HepG2 (cell line): ENCODE results near the gene OSBP. TPM values are rescaled to one million over a fixed set of nuclear protein-coding genes. Genes with fewer than 3 reads are reported as not detected.

ENCODE experiments used
- ARID4A ChIP-seq: sonication (generic); formaldehyde crosslinking; IDR thresholded peaks from 2 replicates; pipeline ENCODE4 v1.5.0; 2020; ENCODE audit warnings: mild to moderate bottlenecking, missing genetic modification reagents, borderline replicate concordance
- ASH2L ChIP-seq: fragments of 300-600, 200-600 bp; sonication (generic); IDR thresholded peaks from 2 replicates; pipeline ENCODE4 v1.7.0; 2017; ENCODE audit warnings: low read depth, mild to moderate bottlenecking, moderate library complexity, mixed read lengths, low read length; ENCODE audit not compliant: insufficient read length
- BCL6 ChIP-seq: IDR thresholded peaks from 2 replicates; pipeline ENCODE4 v1.6.1; 2016; ENCODE audit warnings: missing genetic modification reagents, missing compliant biosample characterization
- CBX5 ChIP-seq: sonication (generic); formaldehyde crosslinking; IDR thresholded peaks from 2 replicates; pipeline ENCODE4 v1.4.0; 2020; ENCODE audit warnings: missing genetic modification reagents, borderline replicate concordance
- HBP1 ChIP-seq: IDR thresholded peaks from 2 replicates; pipeline ENCODE4 v1.6.1; 2016; ENCODE audit warnings: low read depth, control low read depth
- HDAC1 ChIP-seq: sonication (generic); formaldehyde crosslinking; IDR thresholded peaks from 2 replicates; pipeline ENCODE4 v1.5.1; 2020; ENCODE audit warnings: mild to moderate bottlenecking, missing genetic modification reagents
- MAX ChIP-seq: IDR thresholded peaks from 2 replicates; pipeline ENCODE4 v1.6.1; 2012; ENCODE audit warnings: inconsistent platforms
- MEF2D ChIP-seq: sonication (generic); formaldehyde crosslinking; IDR thresholded peaks from 2 replicates; pipeline ENCODE4 v1.5.1; 2020; ENCODE audit warnings: mild to moderate bottlenecking, missing genetic modification reagents
- SMAD9 ChIP-seq: sonication (generic); formaldehyde crosslinking; IDR thresholded peaks from 2 replicates; pipeline ENCODE4 v1.5.1; 2020; ENCODE audit warnings: mild to moderate bottlenecking, missing genetic modification reagents
- TBX2 ChIP-seq: sonication (generic); formaldehyde crosslinking; IDR thresholded peaks from 2 replicates; pipeline ENCODE4 v1.5.0; 2020; ENCODE audit warnings: missing genetic modification reagents, mild to moderate bottlenecking, borderline replicate concordance
- ZNF331 ChIP-seq: sonication (generic); formaldehyde crosslinking; IDR thresholded peaks from 2 replicates; pipeline ENCODE4 v1.4.0; 2020; ENCODE audit warnings: missing genetic modification reagents
- ZNF451 ChIP-seq: sonication (generic); formaldehyde crosslinking; IDR thresholded peaks from 2 replicates; pipeline ENCODE4 v1.5.0; 2020; ENCODE audit warnings: mild to moderate bottlenecking, missing genetic modification reagents
- ZUFSP ChIP-seq: sonication (generic); formaldehyde crosslinking; IDR thresholded peaks from 2 replicates; pipeline ENCODE4 v1.9.0; 2021; ENCODE audit warnings: missing genetic modification reagents, mild to moderate bottlenecking, borderline replicate concordance
- polyA plus RNA-seq, 8 experiments: library from polyadenylated mRNA; depleted of rRNA in 3 of 8; stranded (reverse) in 7 of 8; unstranded in 1 of 8; fragments of >200 nt; fragmentation: Illumina TruSeq in 4 of 8; extraction: Trizol in 4 of 8; gene quantifications; 2 replicates each; pipeline versions ENCODE4 v1.2.1 to v1.2.3, GENCODE V29; 2011 to 2016; ENCODE audit warnings: low read depth in 4 of 8, missing spikeins in 1 of 8, mixed read lengths in 1 of 8; ENCODE audit not compliant: insufficient read depth in 1 of 8
- total RNA-seq, 5 experiments: library from RNA; depleted of rRNA; stranded (reverse); fragments of >200 nt; fragmentation: Illumina TruSeq; extraction: Trizol; gene quantifications; 2 replicates each; pipeline ENCODE4 v1.2.3, GENCODE V29; 2016; ENCODE audit warnings: low read depth in 1 of 5
- TF ChIP-seq, protein P1 (sequence below): sonication (generic); formaldehyde crosslinking; IDR thresholded peaks from 2 replicates; pipeline ENCODE4 v1.8.0; 2022; ENCODE audit warnings: missing genetic modification reagents, mild to moderate bottlenecking, moderate library complexity, borderline replicate concordance
- TF ChIP-seq, protein P2 (sequence below): sonication (generic); formaldehyde crosslinking; IDR thresholded peaks from 2 replicates; pipeline ENCODE4 v1.8.1; 2023; ENCODE audit warnings: mild to moderate bottlenecking, missing genetic modification reagents, borderline replicate concordance
- TF ChIP-seq, protein P3 (sequence below): sonication (generic); formaldehyde crosslinking; IDR thresholded peaks from 2 replicates; pipeline ENCODE4 v1.5.1; 2020; ENCODE audit warnings: mild to moderate bottlenecking, missing genetic modification reagents, borderline replicate concordance

Gene OSBP
- total and polyA plus RNA-seq, 2 of the 13 experiments (the other 11 are each of a cell fraction or from before 2014, with no cell fraction given), result 12.1 to 13.5 TPM

- TF ChIP-seq, protein P1, sequence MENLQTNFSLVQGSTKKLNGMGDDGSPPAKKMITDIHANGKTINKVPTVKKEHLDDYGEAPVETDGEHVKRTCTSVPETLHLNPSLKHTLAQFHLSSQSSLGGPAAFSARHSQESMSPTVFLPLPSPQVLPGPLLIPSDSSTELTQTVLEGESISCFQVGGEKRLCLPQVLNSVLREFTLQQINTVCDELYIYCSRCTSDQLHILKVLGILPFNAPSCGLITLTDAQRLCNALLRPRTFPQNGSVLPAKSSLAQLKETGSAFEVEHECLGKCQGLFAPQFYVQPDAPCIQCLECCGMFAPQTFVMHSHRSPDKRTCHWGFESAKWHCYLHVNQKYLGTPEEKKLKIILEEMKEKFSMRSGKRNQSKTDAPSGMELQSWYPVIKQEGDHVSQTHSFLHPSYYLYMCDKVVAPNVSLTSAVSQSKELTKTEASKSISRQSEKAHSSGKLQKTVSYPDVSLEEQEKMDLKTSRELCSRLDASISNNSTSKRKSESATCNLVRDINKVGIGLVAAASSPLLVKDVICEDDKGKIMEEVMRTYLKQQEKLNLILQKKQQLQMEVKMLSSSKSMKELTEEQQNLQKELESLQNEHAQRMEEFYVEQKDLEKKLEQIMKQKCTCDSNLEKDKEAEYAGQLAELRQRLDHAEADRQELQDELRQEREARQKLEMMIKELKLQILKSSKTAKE (CRISPR knock-in tag), result 0 out of 2 replicates have a peak, but pooled peaks have one; percentile 22
- peak; percentile 28; the same call in 1 of the 2 replicates for TF ChIP-seq ARID4A
- peak; percentile 81; the same call in 1 of the 2 replicates for TF ChIP-seq HBP1 (CRISPR knock-in tag)
- TF ChIP-seq HDAC1, result no peak
- peak; percentile 85 for TF ChIP-seq MAX
- peak; percentile 65 for TF ChIP-seq ZNF331
- TF ChIP-seq CBX5 (CRISPR knock-in tag), result peak; percentile 51; the same call in 1 of the 2 replicates
- peak; percentile 46; the same call in 1 of the 2 replicates for TF ChIP-seq TBX2
- peak; percentile 8; the same call in 1 of the 2 replicates for TF ChIP-seq BCL6 (CRISPR knock-in tag)
- TF ChIP-seq ZUFSP (CRISPR knock-in tag), result no peak
- TF ChIP-seq, protein P2, sequence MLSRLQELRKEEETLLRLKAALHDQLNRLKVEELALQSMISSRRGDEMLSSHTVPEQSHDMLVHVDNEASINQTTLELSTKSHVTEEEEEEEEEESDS (CRISPR knock-in tag), result no peak
- TF ChIP-seq ZNF451 (CRISPR knock-in tag), result no peak
- TF ChIP-seq, protein P3, sequence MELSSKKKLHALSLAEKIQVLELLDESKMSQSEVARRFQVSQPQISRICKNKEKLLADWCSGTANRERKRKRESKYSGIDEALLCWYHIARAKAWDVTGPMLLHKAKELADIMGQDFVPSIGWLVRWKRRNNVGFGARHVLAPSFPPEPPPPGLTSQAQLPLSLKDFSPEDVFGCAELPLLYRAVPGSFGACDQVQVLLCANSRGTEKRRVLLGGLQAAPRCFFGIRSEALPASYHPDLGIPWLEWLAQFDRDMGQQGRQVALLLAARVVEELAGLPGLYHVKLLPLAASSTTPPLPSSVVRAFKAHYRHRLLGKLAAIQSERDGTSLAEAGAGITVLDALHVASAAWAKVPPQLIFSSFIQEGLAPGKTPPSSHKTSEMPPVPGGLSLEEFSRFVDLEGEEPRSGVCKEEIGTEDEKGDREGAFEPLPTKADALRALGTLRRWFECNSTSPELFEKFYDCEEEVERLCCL (CRISPR knock-in tag), result no peak
- 0 out of 2 replicates have a peak, but pooled peaks have one; percentile 50 for TF ChIP-seq MEF2D (CRISPR knock-in tag)
- peak; percentile 90 for TF ChIP-seq ASH2L
- TF ChIP-seq SMAD9 (CRISPR knock-in tag), result peak; percentile 45; the same call in 1 of the 2 replicates
These were observed 64.5 kb downstream of the OSBP start (continued) for GRCh38 chr11:59550842-59551658.
